Measurements from ENCODE around the gene MAPK10. TPM values are rescaled to one million over a fixed set of nuclear protein-coding genes. Genes with fewer than 3 reads are reported as not detected.

Gene MAPK10
- polyA plus RNA-seq, 1 donor, result 18.9 TPM

GRCh38 chr4:86122404-86122803 is 237.4 kb downstream of the MAPK10 start:
- Histone ChIP-seq H3K4me3 (ENCODE audit: low read length) (no peak overlapping the region), H3K4me1 (ENCODE audit: control insufficient read depth, insufficient read depth, low read length) (no peaks in the 10 kb centered on the region), H3K27me3 (ENCODE audit: control insufficient read depth, insufficient read depth, low read length) (no peaks in the 10 kb centered on the region), H3K27ac (ENCODE audit: low read length) (no peak overlapping the region), H3K9me3 (ENCODE audit: control insufficient read depth, low read depth, low read length) (no peaks in the 10 kb centered on the region), H3K36me3 (ENCODE audit: control insufficient read depth, insufficient read depth, low read length) (no peaks in the 10 kb centered on the region)
- DNase-seq, result no peak

GRCh38 chr4:86118711-86119110 is 241.1 kb downstream of the MAPK10 start:
- no peaks in the 10 kb centered on the region for H3K27me3 ChIP-seq (ENCODE audit: control insufficient read depth, insufficient read depth, low read length)
- H3K4me1 ChIP-seq (ENCODE audit: control insufficient read depth, insufficient read depth, low read length), result no peaks in the 10 kb centered on the region
- no peak for DNase-seq
- no peaks in the 10 kb centered on the region for H3K9me3 ChIP-seq (ENCODE audit: control insufficient read depth, low read depth, low read length)
- H3K27ac ChIP-seq (ENCODE audit: low read length), result no peak overlapping the region
- H3K36me3 ChIP-seq (ENCODE audit: control insufficient read depth, insufficient read depth, low read length), result no peaks in the 10 kb centered on the region
- H3K4me3 ChIP-seq (ENCODE audit: low read length), result no peak overlapping the region

- WGBS (ENCODE audit: insufficient coverage, low lambda C conversion rate), result no CpG with 5 or more reads among the region's 2 CpGs
- no peaks in the 10 kb centered on the region for H3K4me1 ChIP-seq (ENCODE audit: control insufficient read depth, insufficient read depth, low read length)
- H3K27me3 ChIP-seq (ENCODE audit: control insufficient read depth, insufficient read depth, low read length), result no peaks in the 10 kb centered on the region
- DNase-seq, result peak; percentile 26 to 28
- no peaks in the 10 kb centered on the region for H3K36me3 ChIP-seq (ENCODE audit: control insufficient read depth, insufficient read depth, low read length)
- H3K27ac ChIP-seq (ENCODE audit: low read length), result no peak overlapping the region
- no peak overlapping the region for H3K4me3 ChIP-seq (ENCODE audit: low read length)
- H3K9me3 ChIP-seq (ENCODE audit: control insufficient read depth, low read depth, low read length), result no peaks in the 10 kb centered on the region
Observed at GRCh38 chr4:86117705-86118302, 242.0 kb downstream of the MAPK10 start.

- Histone ChIP-seq H3K9me3 (ENCODE audit: control insufficient read depth, low read depth, low read length) (no peaks in the 10 kb centered on the region), H3K4me1 (ENCODE audit: control insufficient read depth, insufficient read depth, low read length) (no peaks in the 10 kb centered on the region), H3K4me3 (ENCODE audit: low read length) (no peak overlapping the region), H3K27ac (ENCODE audit: low read length) (no peak overlapping the region), H3K27me3 (ENCODE audit: control insufficient read depth, insufficient read depth, low read length) (no peaks in the 10 kb centered on the region), H3K36me3 (ENCODE audit: control insufficient read depth, insufficient read depth, low read length) (no peaks in the 10 kb centered on the region)
- DNase-seq, result no peak
- no CpG with 5 or more reads among the region's 2 CpGs for WGBS (ENCODE audit: insufficient coverage, low lambda C conversion rate)
Observed at GRCh38 chr4:86114563-86114962, 245.3 kb downstream of the MAPK10 start.

GRCh38 chr4:86108834-86109233 is 251.0 kb downstream of the MAPK10 start:
- no peak for DNase-seq
- no peaks in the 10 kb centered on the region for H3K9me3 ChIP-seq (ENCODE audit: control insufficient read depth, low read depth, low read length)
- 80% methylated on average over 1 of the region's 2 CpGs for WGBS (ENCODE audit: insufficient coverage, low lambda C conversion rate)
- H3K4me1 ChIP-seq (ENCODE audit: control insufficient read depth, insufficient read depth, low read length), result no peaks in the 10 kb centered on the region
- H3K36me3 ChIP-seq (ENCODE audit: control insufficient read depth, insufficient read depth, low read length), result no peaks in the 10 kb centered on the region
- H3K27ac ChIP-seq (ENCODE audit: low read length), result no peak overlapping the region
- H3K27me3 ChIP-seq (ENCODE audit: control insufficient read depth, insufficient read depth, low read length), result no peaks in the 10 kb centered on the region
- no peak overlapping the region for H3K4me3 ChIP-seq (ENCODE audit: low read length)

GRCh38 chr4:86108137-86108536 is 251.7 kb downstream of the MAPK10 start:
- Histone ChIP-seq H3K36me3 (ENCODE audit: control insufficient read depth, insufficient read depth, low read length) (no peaks in the 10 kb centered on the region), H3K9me3 (ENCODE audit: control insufficient read depth, low read depth, low read length) (no peaks in the 10 kb centered on the region), H3K4me3 (ENCODE audit: low read length) (no peak overlapping the region), H3K4me1 (ENCODE audit: control insufficient read depth, insufficient read depth, low read length) (no peaks in the 10 kb centered on the region), H3K27me3 (ENCODE audit: control insufficient read depth, insufficient read depth, low read length) (no peaks in the 10 kb centered on the region), H3K27ac (ENCODE audit: low read length) (no peak overlapping the region)
- WGBS (ENCODE audit: insufficient coverage, low lambda C conversion rate), result 33% methylated on average over 1 of the region's 1 CpG
- DNase-seq, result no peak

GRCh38 chr4:86107112-86107511 is 252.7 kb downstream of the MAPK10 start:
- 83% methylated on average over 2 of the region's 6 CpGs for WGBS (ENCODE audit: insufficient coverage, low lambda C conversion rate)

GRCh38 chr4:86106475-86106874 is 253.4 kb downstream of the MAPK10 start:
- Histone ChIP-seq H3K27me3 (ENCODE audit: control insufficient read depth, insufficient read depth, low read length) (no peaks in the 10 kb centered on the region), H3K9me3 (ENCODE audit: control insufficient read depth, low read depth, low read length) (no peaks in the 10 kb centered on the region), H3K4me3 (ENCODE audit: low read length) (no peak overlapping the region), H3K36me3 (ENCODE audit: control insufficient read depth, insufficient read depth, low read length) (no peaks in the 10 kb centered on the region), H3K27ac (ENCODE audit: low read length) (no peak overlapping the region), H3K4me1 (ENCODE audit: control insufficient read depth, insufficient read depth, low read length) (no peaks in the 10 kb centered on the region)
- WGBS (ENCODE audit: insufficient coverage, low lambda C conversion rate), result 90% methylated on average over 1 of the region's 2 CpGs
- DNase-seq, result no peak

More at GRCh38 chr4:86107112-86107511, 252.7 kb downstream of the MAPK10 start:
- DNase-seq, result no peak
- Histone ChIP-seq H3K9me3 (ENCODE audit: control insufficient read depth, low read depth, low read length) (no peaks in the 10 kb centered on the region), H3K4me1 (ENCODE audit: control insufficient read depth, insufficient read depth, low read length) (no peaks in the 10 kb centered on the region), H3K36me3 (ENCODE audit: control insufficient read depth, insufficient read depth, low read length) (no peaks in the 10 kb centered on the region), H3K27ac (ENCODE audit: low read length) (no peak overlapping the region), H3K4me3 (ENCODE audit: low read length) (no peak overlapping the region), H3K27me3 (ENCODE audit: control insufficient read depth, insufficient read depth, low read length) (no peaks in the 10 kb centered on the region)

GRCh38 chr4:86101841-86102240 is 258.0 kb downstream of the MAPK10 start:
- no CpG with 5 or more reads among the region's 2 CpGs for WGBS (ENCODE audit: insufficient coverage, low lambda C conversion rate)
- no peak overlapping the region for H3K27ac ChIP-seq (ENCODE audit: low read length)

GRCh38 chr4:86101410-86101809 is 258.4 kb downstream of the MAPK10 start:
- H3K9me3 ChIP-seq (ENCODE audit: control insufficient read depth, low read depth, low read length), result no peaks in the 10 kb centered on the region
- no peaks in the 10 kb centered on the region for H3K27me3 ChIP-seq (ENCODE audit: control insufficient read depth, insufficient read depth, low read length)
- no peak overlapping the region for H3K27ac ChIP-seq (ENCODE audit: low read length)
- no peak overlapping the region for H3K4me3 ChIP-seq (ENCODE audit: low read length)
- H3K36me3 ChIP-seq (ENCODE audit: control insufficient read depth, insufficient read depth, low read length), result no peaks in the 10 kb centered on the region
- DNase-seq, result no peak
- no peaks in the 10 kb centered on the region for H3K4me1 ChIP-seq (ENCODE audit: control insufficient read depth, insufficient read depth, low read length)

More at GRCh38 chr4:86101841-86102240, 258.0 kb downstream of the MAPK10 start:
- Histone ChIP-seq H3K4me1 (ENCODE audit: control insufficient read depth, insufficient read depth, low read length) (no peaks in the 10 kb centered on the region), H3K36me3 (ENCODE audit: control insufficient read depth, insufficient read depth, low read length) (no peaks in the 10 kb centered on the region), H3K4me3 (ENCODE audit: low read length) (no peak overlapping the region), H3K27me3 (ENCODE audit: control insufficient read depth, insufficient read depth, low read length) (no peaks in the 10 kb centered on the region), H3K9me3 (ENCODE audit: control insufficient read depth, low read depth, low read length) (no peaks in the 10 kb centered on the region)
- no peak for DNase-seq

GRCh38 chr4:86100539-86101215 is 259.2 kb downstream of the MAPK10 start:
- Histone ChIP-seq H3K9me3 (ENCODE audit: control insufficient read depth, low read depth, low read length) (no peaks in the 10 kb centered on the region), H3K27ac (ENCODE audit: low read length) (no peak overlapping the region), H3K27me3 (ENCODE audit: control insufficient read depth, insufficient read depth, low read length) (no peaks in the 10 kb centered on the region), H3K4me1 (ENCODE audit: control insufficient read depth, insufficient read depth, low read length) (no peaks in the 10 kb centered on the region), H3K36me3 (ENCODE audit: control insufficient read depth, insufficient read depth, low read length) (no peaks in the 10 kb centered on the region), H3K4me3 (ENCODE audit: low read length) (no peak overlapping the region)
- 74% methylated on average over 4 of the region's 7 CpGs for WGBS (ENCODE audit: insufficient coverage, low lambda C conversion rate)
- no peak for DNase-seq

All from large intestine (tissue), 3 donors.